ENCODE results near the gene ILF3.

The ILF3 gene

DNA sequence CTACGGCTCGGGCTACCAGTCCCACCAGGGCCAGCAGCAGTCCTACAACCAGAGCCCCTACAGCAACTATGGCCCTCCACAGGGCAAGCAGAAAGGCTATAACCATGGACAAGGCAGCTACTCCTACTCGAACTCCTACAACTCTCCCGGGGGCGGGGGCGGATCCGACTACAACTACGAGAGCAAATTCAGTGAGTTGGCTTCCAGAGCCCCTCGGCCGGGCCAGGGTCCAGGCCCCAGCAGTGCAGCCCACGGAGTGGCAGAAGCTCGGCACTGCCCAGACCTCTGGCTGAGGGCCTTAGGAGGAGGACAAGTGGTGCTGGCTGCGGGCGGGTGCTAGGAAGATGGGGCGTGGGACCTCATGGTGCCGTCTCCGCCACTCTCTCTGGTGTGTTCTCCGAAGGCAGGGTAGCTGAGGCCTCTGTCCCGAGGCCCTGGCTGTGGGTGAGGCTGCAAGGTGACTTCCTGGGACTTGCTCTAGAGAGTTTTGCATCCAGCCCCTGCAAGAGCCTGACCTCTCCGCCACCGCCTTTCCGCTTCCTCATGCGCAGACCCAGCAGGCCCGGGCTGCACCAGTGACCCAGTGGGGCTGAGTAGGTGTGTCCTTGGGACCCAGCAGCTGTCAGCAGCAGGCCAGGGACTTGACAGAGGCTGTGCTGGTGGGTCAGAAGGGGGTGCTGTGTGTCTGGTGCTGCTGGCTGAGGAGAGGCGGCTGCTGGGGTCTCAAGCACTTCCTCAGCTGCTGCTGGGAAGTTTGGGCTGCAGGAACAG is 33.6 kb downstream of the ILF3 start:
- H3K9me3 Mint-ChIP-seq: no peaks in the 10 kb centered on the region
- no peak overlapping the region for H3K27ac Mint-ChIP-seq
- no peaks in the 10 kb centered on the region for H3K4me1 Mint-ChIP-seq
- CTCF ChIA-PET: no interaction called here
- DNase-seq: no peak
- H3K4me3 Mint-ChIP-seq: no peak overlapping the region
- peaks cover 3% of the 10 kb centered on the region for H3K27me3 Mint-ChIP-seq
- H3K36me3 Mint-ChIP-seq: peaks cover 56% of the 10 kb centered on the region

- H3K27ac Mint-ChIP-seq: no peak overlapping the region
- H3K36me3 Mint-ChIP-seq: peaks cover 53% of the 10 kb centered on the region
- DNase-seq: no peak
- H3K4me1 Mint-ChIP-seq: no peaks in the 10 kb centered on the region
- H3K9me3 Mint-ChIP-seq: no peaks in the 10 kb centered on the region
- H3K27me3 Mint-ChIP-seq: peaks cover 3% of the 10 kb centered on the region
- CTCF ChIA-PET: interaction anchor here (0.6 to 1.1 kb wide), 2 partner anchors 24 to 211 kb away, joined by 3 read pairs; no protein-coding TSS in a partner anchor
- H3K4me3 Mint-ChIP-seq: no peak overlapping the region
These were observed 34.6 kb downstream of the ILF3 start for GRCh38 chr19:10688545-10689280.

DNA sequence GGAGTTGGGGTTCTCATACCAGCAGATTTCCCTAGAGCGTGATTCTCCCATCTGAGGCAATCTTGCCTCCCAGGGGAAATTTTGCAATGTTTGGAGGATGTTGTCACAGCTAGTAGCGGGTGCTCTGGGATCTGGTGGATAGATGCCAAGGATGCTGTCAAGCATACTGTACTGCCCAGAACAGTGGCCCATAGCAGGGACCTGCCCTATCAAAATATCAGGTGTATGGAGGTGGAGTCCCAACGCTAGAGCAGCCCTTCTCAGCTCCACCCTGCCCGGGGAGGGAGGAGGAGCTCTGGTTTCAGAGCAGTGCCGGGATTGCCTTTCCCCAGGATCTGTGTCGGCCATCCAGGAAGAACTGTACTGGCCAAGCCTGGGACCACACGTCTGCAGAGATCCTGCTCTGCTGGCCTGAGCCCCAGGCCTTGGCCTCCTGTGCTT is 36.2 kb downstream of the ILF3 start:
- H3K36me3 Mint-ChIP-seq: peaks cover 44% of the 10 kb centered on the region

DNA sequence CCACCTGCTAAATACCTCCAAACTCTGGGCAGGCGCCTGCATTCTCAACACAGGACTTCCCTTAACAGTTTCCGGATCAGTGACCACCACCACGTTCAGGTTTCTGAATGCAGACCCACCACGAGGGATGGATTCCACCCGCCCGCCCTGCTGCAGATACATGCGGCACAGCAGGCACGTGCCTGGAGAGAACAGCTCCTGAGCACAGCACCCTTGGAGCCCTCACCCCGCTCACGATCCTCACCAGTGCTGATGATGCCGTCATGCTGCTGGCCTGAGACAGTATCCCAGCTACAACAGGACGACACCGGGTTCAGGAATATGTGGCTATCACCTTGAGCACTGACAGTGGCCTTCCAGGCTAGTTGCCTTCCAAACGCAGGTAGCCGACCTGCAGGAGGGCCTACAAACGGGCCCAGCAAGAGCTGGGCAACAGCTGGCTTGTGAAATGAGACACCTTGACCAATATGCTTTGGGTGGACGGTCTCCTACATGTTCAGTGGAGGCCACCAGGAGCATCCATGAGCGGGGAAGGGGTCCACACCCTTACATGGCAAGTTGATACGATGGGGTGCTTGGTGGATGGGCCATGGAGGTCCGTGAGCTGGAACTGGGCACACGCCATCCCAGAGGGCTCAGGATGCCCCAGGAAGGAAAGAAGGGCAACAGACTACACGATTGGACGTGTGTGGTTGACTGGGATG is 37.2 kb downstream of the ILF3 start:
- peaks cover 16% of the 10 kb centered on the region for H3K4me1 Mint-ChIP-seq
- no peak overlapping the region for H3K27ac Mint-ChIP-seq
- H3K36me3 Mint-ChIP-seq: peaks cover 47% of the 10 kb centered on the region
- no peak overlapping the region for H3K4me3 Mint-ChIP-seq
- no peak for DNase-seq
- peaks cover 22% of the 10 kb centered on the region for H3K27me3 Mint-ChIP-seq
- CTCF ChIA-PET: interaction anchor here (2.8 kb wide), 1 partner anchor 111 kb away, joined by 10 read pairs; no protein-coding TSS in a partner anchor
- no peaks in the 10 kb centered on the region for H3K9me3 Mint-ChIP-seq

More for the DNA sequence above, 36.2 kb downstream of the ILF3 start:
- no peak for DNase-seq
- Mint-ChIP-seq H3K4me3 (no peak overlapping the region), H3K9me3 (no peaks in the 10 kb centered on the region), H3K4me1 (peaks cover 8% of the 10 kb centered on the region), H3K27me3 (peaks cover 12% of the 10 kb centered on the region), H3K27ac (no peak overlapping the region)
- CTCF ChIA-PET: interaction anchor here (0.7 kb wide), 1 partner anchor 9 kb away, joined by 3 read pairs; no protein-coding TSS in a partner anchor

DNA sequence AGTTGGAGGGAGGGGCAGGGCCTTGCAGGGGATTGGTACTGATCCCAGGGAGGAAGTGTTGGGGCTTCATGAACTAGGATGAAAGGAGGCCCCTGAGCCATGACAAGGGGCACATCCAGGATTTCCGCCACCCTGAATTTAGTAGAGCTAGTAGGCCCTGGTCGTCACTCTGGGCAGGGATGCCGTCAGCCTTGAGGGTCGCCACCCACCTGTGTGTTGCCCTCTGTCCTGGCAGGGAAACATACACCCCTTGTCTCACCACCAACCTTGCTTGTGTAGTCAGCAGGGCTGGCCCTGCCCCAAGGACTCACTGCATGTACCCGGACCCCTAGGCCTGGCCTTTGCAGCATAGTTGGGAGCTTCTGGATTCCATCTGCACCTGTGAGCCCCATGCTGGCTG is 37.7 kb downstream of the ILF3 start:
- Mint-ChIP-seq H3K27ac (no peak overlapping the region), H3K4me3 (no peak overlapping the region), H3K9me3 (no peaks in the 10 kb centered on the region), H3K27me3 (peaks cover 27% of the 10 kb centered on the region), H3K36me3 (peaks cover 45% of the 10 kb centered on the region), H3K4me1 (peaks cover 16% of the 10 kb centered on the region)
- no peak for DNase-seq
- CTCF ChIA-PET: interaction anchor here (1.5 to 2.8 kb wide), 2 partner anchors 10 to 111 kb away, joined by 4 to 10 read pairs; no protein-coding TSS in a partner anchor

DNA sequence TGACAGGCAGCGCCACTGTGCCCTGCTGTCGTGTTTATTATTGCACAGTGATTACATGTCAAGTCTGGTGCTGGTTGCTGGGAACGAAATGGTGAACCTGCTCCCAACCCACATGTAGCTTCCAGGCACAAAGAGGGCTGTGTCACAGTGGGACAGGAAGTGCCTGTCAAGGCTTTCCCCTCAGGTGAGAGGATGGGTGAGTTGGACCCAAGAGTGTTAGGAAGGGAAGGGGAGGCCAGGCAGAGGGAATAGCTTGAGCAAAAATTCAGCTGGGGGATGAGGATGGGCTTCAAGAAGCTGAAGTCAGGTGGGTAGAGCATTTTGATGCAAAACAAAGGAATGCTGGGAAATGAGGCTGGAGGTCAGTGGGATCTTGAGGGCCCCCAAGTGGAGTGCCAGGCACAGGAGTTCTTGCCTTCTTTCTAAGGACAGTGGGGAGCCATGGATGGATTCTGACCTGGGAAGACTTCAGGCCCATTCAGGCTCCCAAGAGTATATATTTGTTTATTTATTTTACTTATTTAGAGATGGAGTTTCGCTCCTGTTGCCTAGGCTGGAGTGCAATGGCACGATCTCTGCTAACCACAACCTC is 38.6 kb downstream of the ILF3 start:
- no peak overlapping the region for H3K4me3 Mint-ChIP-seq
- peaks cover 16% of the 10 kb centered on the region for H3K4me1 Mint-ChIP-seq
- H3K36me3 Mint-ChIP-seq: peaks cover 39% of the 10 kb centered on the region
- no peak overlapping the region for H3K27ac Mint-ChIP-seq
- H3K9me3 Mint-ChIP-seq: no peaks in the 10 kb centered on the region
- peaks cover 36% of the 10 kb centered on the region for H3K27me3 Mint-ChIP-seq
- no peak for DNase-seq
- CTCF ChIA-PET: interaction anchor here (1.5 to 2.8 kb wide), 2 partner anchors 11 to 112 kb away, joined by 4 to 10 read pairs; no protein-coding TSS in a partner anchor

- peaks cover 26% of the 10 kb centered on the region for H3K36me3 Mint-ChIP-seq
- H3K27me3 Mint-ChIP-seq: peaks cover 34% of the 10 kb centered on the region
- no peak for DNase-seq
- peak overlapping the region; percentile 68 for H3K4me3 Mint-ChIP-seq
- H3K27ac Mint-ChIP-seq: no peak overlapping the region
- CTCF ChIA-PET: interaction anchor here (1.2 kb wide), 1 partner anchor 23 kb away, joined by 3 read pairs; the partner anchor contains the start of gene DNM2
- no peaks in the 10 kb centered on the region for H3K9me3 Mint-ChIP-seq
- H3K4me1 Mint-ChIP-seq: peaks cover 16% of the 10 kb centered on the region
These were observed 40.7 kb downstream of the ILF3 start for GRCh38 chr19:10694706-10695307.

- Mint-ChIP-seq H3K9me3 (no peaks in the 10 kb centered on the region), H3K36me3 (peaks cover 18% of the 10 kb centered on the region), H3K27ac (no peak overlapping the region), H3K4me3 (peak overlapping the region; percentile 68), H3K27me3 (peaks cover 34% of the 10 kb centered on the region), H3K4me1 (peaks cover 16% of the 10 kb centered on the region)
- CTCF ChIA-PET: interaction anchor here (1.2 to 9.1 kb wide), 2 partner anchors 22 to 114 kb away, joined by 3 to 156 read pairs; partner anchors contain the start of gene DNM2
- peak; percentile 96 for DNase-seq
These were observed 41.6 kb downstream of the ILF3 start for GRCh38 chr19:10695401-10696398.

GRCh38 chr19:10699650-10700335 is 45.6 kb downstream of the ILF3 start:
- Mint-ChIP-seq H3K36me3 (peaks cover 5% of the 10 kb centered on the region), H3K4me3 (no peak overlapping the region), H3K27ac (peak overlapping the region; percentile 52), H3K4me1 (peaks cover 26% of the 10 kb centered on the region), H3K27me3 (peaks cover 30% of the 10 kb centered on the region), H3K9me3 (no peaks in the 10 kb centered on the region)
- DNase-seq: peak; percentile 86
- CTCF ChIA-PET: interaction anchor here (0.6 to 9.1 kb wide), 30 partner anchors 10 to 227 kb away, joined by 3 to 156 read pairs (median 4); no protein-coding TSS in a partner anchor

DNA sequence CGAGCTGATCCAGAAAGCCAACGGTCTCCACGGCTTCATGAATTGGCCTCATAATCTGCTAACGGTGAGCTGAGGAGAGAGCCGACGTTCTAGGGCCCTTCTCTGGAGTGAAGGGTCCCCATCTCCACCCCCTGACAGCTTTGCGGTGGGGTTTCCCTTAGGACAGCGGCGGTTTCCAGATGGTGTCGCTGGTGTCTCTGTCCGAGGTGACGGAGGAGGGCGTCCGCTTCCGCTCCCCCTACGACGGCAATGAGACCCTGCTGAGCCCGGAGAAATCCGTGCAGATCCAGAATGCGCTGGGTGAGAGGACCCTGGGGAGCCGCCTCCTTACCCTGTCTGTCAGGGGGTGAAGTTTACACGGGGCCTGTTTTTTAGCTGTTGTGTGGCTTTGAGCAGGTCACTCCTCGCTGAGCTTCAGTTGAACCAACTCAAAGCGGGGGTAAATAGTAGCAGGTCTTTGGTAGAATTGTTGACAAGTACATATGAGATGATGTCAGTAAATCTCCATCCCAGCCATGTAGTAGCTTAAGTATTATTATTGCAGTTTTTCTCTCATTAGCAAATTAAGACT is 47.9 kb downstream of the ILF3 start:
- CTCF ChIA-PET: interaction anchor here (0.9 to 9.1 kb wide), 13 partner anchors 46 to 219 kb away, joined by 3 to 156 read pairs (median 4); no protein-coding TSS in a partner anchor
- H3K4me3 Mint-ChIP-seq: peak overlapping the region; percentile 88

DNA sequence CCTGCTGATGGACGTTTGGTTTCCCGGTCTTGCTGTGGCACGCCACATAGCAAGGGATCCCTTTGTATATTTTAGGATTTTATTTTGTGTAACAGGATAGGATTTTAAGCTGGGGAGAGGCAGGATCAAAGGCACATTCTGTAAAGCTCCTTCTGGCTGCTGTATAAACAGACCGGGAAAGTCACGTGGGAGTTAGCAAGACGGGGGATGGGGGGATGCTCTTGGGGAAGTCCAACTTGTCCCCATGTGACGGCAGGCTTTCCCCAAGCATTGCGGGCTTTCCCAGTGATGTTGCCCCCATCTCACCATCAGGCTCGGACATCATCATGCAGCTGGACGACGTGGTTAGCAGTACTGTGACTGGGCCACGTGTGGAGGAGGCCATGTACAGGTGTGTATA is 52.8 kb downstream of the ILF3 start:
- H3K4me1 Mint-ChIP-seq: peaks cover 4% of the 10 kb centered on the region
- no peaks in the 10 kb centered on the region for H3K9me3 Mint-ChIP-seq
- H3K27ac Mint-ChIP-seq: no peak overlapping the region
- H3K36me3 Mint-ChIP-seq: peaks cover 2% of the 10 kb centered on the region
- DNase-seq: no peak
- no peak overlapping the region for H3K4me3 Mint-ChIP-seq
- no peaks in the 10 kb centered on the region for H3K27me3 Mint-ChIP-seq
- CTCF ChIA-PET: interaction anchor here (0.7 kb wide), 1 partner anchor 11 kb away, joined by 3 read pairs; the partner anchor contains the start of gene DNM2

More for the DNA sequence above, 47.9 kb downstream of the ILF3 start:
- Mint-ChIP-seq H3K4me1 (peaks cover 12% of the 10 kb centered on the region), H3K27ac (peak overlapping the region; percentile 79), H3K27me3 (peaks cover 8% of the 10 kb centered on the region), H3K36me3 (peaks cover 2% of the 10 kb centered on the region), H3K9me3 (no peaks in the 10 kb centered on the region)
- DNase-seq: peak; percentile 44
